SK-N-SH (cell line): ENCODE data around the gene DGKZ. TPM values are rescaled to one million over a fixed set of nuclear protein-coding genes. Genes with fewer than 3 reads are reported as not detected.

Experiments
- CTCF ChIA-PET: fragments of 300-600, 350-600 bp; formaldehyde crosslinking; extraction: SDS; loops from one replicate; lab custom pipeline; 2021; lab: Yijun Ruan, JAX
- POLR2A ChIA-PET: fragments of 350-600 bp; sonication (Branson Sonifier 250); formaldehyde crosslinking; extraction: SDS; loops from one replicate; lab custom pipeline; 2020; ENCODE audit warnings: antibody characterized with exemption, inconsistent platforms; lab: Yijun Ruan, JAX
- DNase-seq: peaks from one replicate; pipeline ENCODE4 v3.0.0; 2012
- H2AFZ ChIP-seq: fragments of 200-600 bp; sonication (generic); 2 replicates; pipeline ENCODE4 v1.8.1; 2016; ENCODE audit warnings: antibody characterized with exemption, mild to moderate bottlenecking, low read depth
- H3F3A ChIP-seq: fragments of 200-600 bp; sonication (generic); replicated peaks from 2 replicates; pipeline ENCODE3; 2016; ENCODE audit warnings: antibody characterized with exemption, mild to moderate bottlenecking; ENCODE audit not compliant: insufficient read depth
- H3K27ac ChIP-seq, 2 experiments: fragments of 200-500 bp in 1 of 2; fragments of 200-600 bp in 1 of 2; sonication (Bioruptor generic) in 1 of 2; sonication (generic), shearing (Covaris generic) in 1 of 2; 2 replicates each; pipeline versions ENCODE4 v1.5.1 to v1.6.1; 2014 to 2016; ENCODE audit warnings: low read depth in 2 of 2, inconsistent platforms in 1 of 2, low read length in 1 of 2, mild to moderate bottlenecking in 1 of 2, mixed read lengths in 1 of 2
- H3K27me3 ChIP-seq: fragments of 200-600 bp; sonication (generic), shearing (Covaris generic); 2 replicates; pipeline ENCODE4 v1.6.1; 2016; ENCODE audit warnings: mixed run types; ENCODE audit not compliant: insufficient read depth
- H3K36me3 ChIP-seq, 2 experiments: fragments of 200-500 bp in 1 of 2; fragments of 200-600 bp in 1 of 2; sonication (Bioruptor generic) in 1 of 2; sonication (generic) in 1 of 2; replicated peaks in 1 of 2; 2 replicates each; pipeline versions ENCODE3 to v1.5.1; 2014 to 2016; ENCODE audit warnings: low read length in 1 of 2, mild to moderate bottlenecking in 1 of 2; ENCODE audit not compliant: insufficient read depth in 2 of 2, control insufficient read depth in 1 of 2
- H3K4me1 ChIP-seq, 2 experiments: fragments of 200-500 bp in 1 of 2; fragments of 200-600 bp in 1 of 2; sonication (Bioruptor generic) in 1 of 2; sonication (generic), shearing (Covaris generic) in 1 of 2; 2 replicates each; pipeline versions ENCODE4 v1.5.1 to v1.6.1; 2014 to 2016; ENCODE audit warnings: low read depth in 1 of 2, low read length in 1 of 2, mixed run types in 1 of 2; ENCODE audit not compliant: insufficient read depth in 2 of 2, control insufficient read depth in 1 of 2
- H3K4me2 ChIP-seq: fragments of 200-600 bp; sonication (generic), shearing (Covaris generic); 2 replicates; pipeline ENCODE4 v1.6.1; 2017; ENCODE audit warnings: mixed run types
- H3K4me3 ChIP-seq, 2 experiments: fragments of 200-500 bp in 1 of 2; fragments of 200-600 bp in 1 of 2; sonication (Bioruptor generic) in 1 of 2; sonication (generic), shearing (Covaris generic) in 1 of 2; 2 replicates each; pipeline versions ENCODE4 v1.5.1 to v1.8.1; 2014 to 2016; ENCODE audit warnings: low read depth in 2 of 2, inconsistent platforms in 1 of 2, low read length in 1 of 2, mild to moderate bottlenecking in 1 of 2, mixed read lengths in 1 of 2, moderate library complexity in 1 of 2
- H3K79me2 ChIP-seq: fragments of 200-600 bp; sonication (generic); 2 replicates; pipeline ENCODE4 v1.8.1; 2017; ENCODE audit warnings: mild to moderate bottlenecking; ENCODE audit not compliant: insufficient read depth
- H3K9ac ChIP-seq: fragments of 200-600 bp; sonication (generic); 2 replicates; pipeline ENCODE4 v1.6.1; 2017; ENCODE audit warnings: mixed run types
- H3K9me2 ChIP-seq: fragments of 200-600 bp; sonication (generic); 2 replicates; pipeline ENCODE4 v1.6.1; 2017; ENCODE audit warnings: mixed run types
- H3K9me3 ChIP-seq: fragments of 200-600 bp; sonication (generic); 2 replicates; pipeline ENCODE4 v1.6.1; 2017; ENCODE audit warnings: mixed run types, mild to moderate bottlenecking, moderate library complexity
- H4K20me1 ChIP-seq: fragments of 200-600 bp; sonication (generic); 2 replicates; pipeline ENCODE4 v1.6.1; 2017; ENCODE audit warnings: mild to moderate bottlenecking, mixed run types; ENCODE audit not compliant: insufficient read depth
- FOSL2 ChIP-seq: IDR thresholded peaks from 2 replicates; pipeline ENCODE4 v1.4.0; 2012; ENCODE audit warnings: low read depth, mild to moderate bottlenecking, moderate library complexity, borderline replicate concordance
- FOXJ3 ChIP-seq: sonication (generic); formaldehyde crosslinking; IDR thresholded peaks from 2 replicates; pipeline ENCODE4 v1.5.1; 2020; ENCODE audit warnings: mild to moderate bottlenecking, missing genetic modification reagents
- GABPA ChIP-seq: IDR thresholded peaks from 2 replicates; pipeline ENCODE4 v1.4.0; 2012; ENCODE audit warnings: low read depth, mild to moderate bottlenecking
- JUND ChIP-seq: IDR thresholded peaks from 2 replicates; pipeline ENCODE4 v1.4.0; 2012
- MEF2A ChIP-seq: IDR thresholded peaks from 2 replicates; pipeline ENCODE4 v1.4.0; 2012; ENCODE audit warnings: low read depth, borderline replicate concordance
- MXI1 ChIP-seq: IDR thresholded peaks from 2 replicates; pipeline ENCODE4 v1.6.1; 2012; ENCODE audit warnings: mild to moderate bottlenecking, low read depth, low read length, improper control_type of control experiment
- RCOR1 ChIP-seq: fragments of 150-350 bp; IDR thresholded peaks from 2 replicates; pipeline ENCODE4 v1.6.1; 2017; ENCODE audit warnings: antibody characterized with exemption, low read length
- RXRA ChIP-seq: IDR thresholded peaks from 2 replicates; pipeline ENCODE4 v1.4.0; 2012; ENCODE audit warnings: low read depth, mild to moderate bottlenecking, borderline replicate concordance
- SIN3A ChIP-seq: IDR thresholded peaks from 2 replicates; pipeline ENCODE4 v1.6.1; 2012; ENCODE audit warnings: low read depth, mild to moderate bottlenecking, low read length, moderate library complexity, borderline replicate concordance
- TCF12 ChIP-seq: IDR thresholded peaks from 2 replicates; pipeline ENCODE4 v1.4.0; 2012
- USF1 ChIP-seq: IDR thresholded peaks from 2 replicates; pipeline ENCODE4 v1.4.0; 2012; ENCODE audit warnings: low read depth, borderline replicate concordance
- YY1 ChIP-seq: IDR thresholded peaks from 2 replicates; pipeline ENCODE4 v1.4.0; 2012; ENCODE audit warnings: low read depth, mild to moderate bottlenecking
- WGBS: methylation state at CpG from one replicate; pipeline ENCODE4 v1.1.6; 2017; ENCODE audit warnings: low lambda C conversion rate; 5-methylcytosine and 5-hydroxymethylcytosine counted together
- polyA plus RNA-seq, 3 experiments: library from polyadenylated mRNA; depleted of rRNA; stranded (reverse); fragments of >200 nt; gene quantifications; 2 replicates each; pipeline ENCODE4 v1.2.3, GENCODE V29; 2012
- TF ChIP-seq, protein P1 (sequence below): IDR thresholded peaks from 2 replicates; pipeline ENCODE4 v1.4.0; 2012; ENCODE audit warnings: low read depth
- TF ChIP-seq, protein P2 (sequence below): IDR thresholded peaks from 2 replicates; pipeline ENCODE4; 2012
- TF ChIP-seq, protein P3 (sequence below): fragments of 200-600 bp; sonication (generic); IDR thresholded peaks from 2 replicates; pipeline ENCODE4 v1.6.1; 2017; ENCODE audit warnings: antibody characterized with exemption, mild to moderate bottlenecking, moderate library complexity

Gene DGKZ
- polyA plus RNA-seq, 1 of the 3 experiments (the other 2 are of a cell fraction): 33.2 TPM

GRCh38 chr11:46363455-46364005 is 16.3 kb downstream of the DGKZ start:
- TF ChIP-seq, protein P1, sequence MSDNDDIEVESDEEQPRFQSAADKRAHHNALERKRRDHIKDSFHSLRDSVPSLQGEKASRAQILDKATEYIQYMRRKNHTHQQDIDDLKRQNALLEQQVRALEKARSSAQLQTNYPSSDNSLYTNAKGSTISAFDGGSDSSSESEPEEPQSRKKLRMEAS: peak; percentile 22; the same call in 1 of the 2 replicates
- no peak for TF ChIP-seq GABPA
- no peak for TF ChIP-seq FOXJ3 (CRISPR knock-in tag)
- TF ChIP-seq, protein P2, sequence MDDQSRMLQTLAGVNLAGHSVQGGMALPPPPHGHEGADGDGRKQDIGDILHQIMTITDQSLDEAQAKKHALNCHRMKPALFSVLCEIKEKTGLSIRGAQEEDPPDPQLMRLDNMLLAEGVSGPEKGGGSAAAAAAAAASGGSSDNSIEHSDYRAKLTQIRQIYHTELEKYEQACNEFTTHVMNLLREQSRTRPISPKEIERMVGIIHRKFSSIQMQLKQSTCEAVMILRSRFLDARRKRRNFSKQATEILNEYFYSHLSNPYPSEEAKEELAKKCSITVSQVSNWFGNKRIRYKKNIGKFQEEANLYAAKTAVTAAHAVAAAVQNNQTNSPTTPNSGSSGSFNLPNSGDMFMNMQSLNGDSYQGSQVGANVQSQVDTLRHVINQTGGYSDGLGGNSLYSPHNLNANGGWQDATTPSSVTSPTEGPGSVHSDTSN: peak; percentile 40
- no peak for TF ChIP-seq YY1
- no peak for TF ChIP-seq JUND
- TF ChIP-seq USF1: no peak
- TF ChIP-seq, protein P3, sequence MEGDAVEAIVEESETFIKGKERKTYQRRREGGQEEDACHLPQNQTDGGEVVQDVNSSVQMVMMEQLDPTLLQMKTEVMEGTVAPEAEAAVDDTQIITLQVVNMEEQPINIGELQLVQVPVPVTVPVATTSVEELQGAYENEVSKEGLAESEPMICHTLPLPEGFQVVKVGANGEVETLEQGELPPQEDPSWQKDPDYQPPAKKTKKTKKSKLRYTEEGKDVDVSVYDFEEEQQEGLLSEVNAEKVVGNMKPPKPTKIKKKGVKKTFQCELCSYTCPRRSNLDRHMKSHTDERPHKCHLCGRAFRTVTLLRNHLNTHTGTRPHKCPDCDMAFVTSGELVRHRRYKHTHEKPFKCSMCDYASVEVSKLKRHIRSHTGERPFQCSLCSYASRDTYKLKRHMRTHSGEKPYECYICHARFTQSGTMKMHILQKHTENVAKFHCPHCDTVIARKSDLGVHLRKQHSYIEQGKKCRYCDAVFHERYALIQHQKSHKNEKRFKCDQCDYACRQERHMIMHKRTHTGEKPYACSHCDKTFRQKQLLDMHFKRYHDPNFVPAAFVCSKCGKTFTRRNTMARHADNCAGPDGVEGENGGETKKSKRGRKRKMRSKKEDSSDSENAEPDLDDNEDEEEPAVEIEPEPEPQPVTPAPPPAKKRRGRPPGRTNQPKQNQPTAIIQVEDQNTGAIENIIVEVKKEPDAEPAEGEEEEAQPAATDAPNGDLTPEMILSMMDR: peak; percentile 39
- peak; percentile 34; the same call in 1 of the 2 replicates for TF ChIP-seq FOSL2
- TF ChIP-seq TCF12: peak; percentile 51
- no peak for TF ChIP-seq RCOR1
- TF ChIP-seq MXI1: peak; percentile 5; the same call in 1 of the 2 replicates
- peak; percentile 50; the same call in 1 of the 2 replicates for TF ChIP-seq SIN3A
- no peak for TF ChIP-seq RXRA
- no peak for TF ChIP-seq MEF2A
- POLR2A ChIA-PET: no interaction called here

More at GRCh38 chr11:46363455-46364005, 16.3 kb downstream of the DGKZ start:
- Histone ChIP-seq H3K79me2 (peaks cover 40% of the 10 kb centered on the region), H3K36me3 (peaks cover 0 to 5% of the 10 kb centered on the region in 2 experiments), H2AFZ (no peak overlapping the region), H3K4me3 (peak overlapping the region; percentile 14 to 24; a peak in 2 of 4 replicates), H3K4me1 (peaks cover 32 to 54% of the 10 kb centered on the region in 2 experiments; a peak in 3 of 4 replicates), H3F3A (peaks cover 4% of the 10 kb centered on the region), H3K9me3 (no peaks in the 10 kb centered on the region), H3K27me3 (no peaks in the 10 kb centered on the region), H4K20me1 (no peaks in the 10 kb centered on the region), H3K27ac (peak overlapping the region; percentile 89 to 91), H3K9ac (peak overlapping the region; percentile 67), H3K9me2 (no peaks in the 10 kb centered on the region), H3K4me2 (peak overlapping the region; percentile 74)
- CTCF ChIA-PET: interaction anchor here (1.0 to 18.0 kb wide), 6 partner anchors 13 to 491 kb away, joined by 3 to 423 read pairs (median 4); partner anchors contain the start of genes CHRM4 and DGKZ
- DNase-seq: peak; percentile 77
- 28% methylated on average over 7 of the region's 21 CpGs for WGBS
